Activated CD8-positive, alpha-beta memory T cell treated with anti-CD3 and anti-CD28 coated beads, Interleukin-2, amount 50 U/mL, for 1 hour (primary cell): ENCODE measurements around the gene CD200.
A peak's percentile ranks its signal among the peaks of the same experiment; 100 is the strongest.

Experiments used
- DNase-seq: peaks from one replicate; pipeline ENCODE4 v3.0.0-alpha.2; 2020; ENCODE audit errors: extremely low read depth

Gene CD200, protein sequence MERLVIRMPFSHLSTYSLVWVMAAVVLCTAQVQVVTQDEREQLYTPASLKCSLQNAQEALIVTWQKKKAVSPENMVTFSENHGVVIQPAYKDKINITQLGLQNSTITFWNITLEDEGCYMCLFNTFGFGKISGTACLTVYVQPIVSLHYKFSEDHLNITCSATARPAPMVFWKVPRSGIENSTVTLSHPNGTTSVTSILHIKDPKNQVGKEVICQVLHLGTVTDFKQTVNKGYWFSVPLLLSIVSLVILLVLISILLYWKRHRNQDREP

DNA sequence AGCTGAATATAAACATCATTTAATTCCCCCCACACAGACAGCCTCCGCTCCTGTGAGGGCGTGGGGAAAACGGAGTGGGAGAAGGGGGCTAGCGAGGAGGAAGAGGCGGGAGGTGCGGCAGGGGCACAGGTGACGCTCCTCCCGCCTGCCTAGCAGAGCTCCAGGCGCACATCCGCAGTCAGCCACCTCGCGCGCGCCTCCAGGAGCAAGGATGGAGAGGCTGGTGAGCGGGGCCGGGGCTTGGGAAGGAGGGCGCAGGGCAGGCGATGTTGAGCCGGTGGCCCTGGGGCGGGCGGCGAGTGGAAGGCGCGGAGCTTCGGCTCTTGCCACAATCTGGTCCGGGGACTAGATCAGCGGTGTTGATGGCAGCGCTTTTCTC is at the start of gene CD200:
CD200 (plus strand) TSS at position 155 of the 379 bp plus-strand sequence; CDS start at position 212, 57 bp downstream.
- DNase-seq: no peak

DNA sequence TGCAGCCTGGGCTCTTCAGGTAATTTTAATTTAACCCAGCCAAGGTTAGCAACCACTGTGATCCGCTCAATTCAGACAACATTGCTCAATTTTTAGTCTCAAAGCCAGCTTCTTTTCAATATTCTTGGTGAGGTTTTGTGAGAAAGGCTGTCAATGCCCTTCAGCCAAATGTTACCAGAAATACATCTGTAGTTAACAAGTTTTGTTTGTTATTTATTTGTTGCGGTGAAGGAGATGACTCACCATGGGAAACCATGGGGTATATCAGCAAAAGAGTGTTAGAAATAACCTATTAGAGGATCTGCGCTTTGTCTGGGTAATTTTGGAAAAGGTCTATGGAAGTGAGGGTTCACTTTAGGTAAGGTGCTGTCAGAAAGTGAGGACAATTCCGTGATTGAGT is 43.9 kb upstream of the CD200 start:
- DNase-seq: no peak

DNA sequence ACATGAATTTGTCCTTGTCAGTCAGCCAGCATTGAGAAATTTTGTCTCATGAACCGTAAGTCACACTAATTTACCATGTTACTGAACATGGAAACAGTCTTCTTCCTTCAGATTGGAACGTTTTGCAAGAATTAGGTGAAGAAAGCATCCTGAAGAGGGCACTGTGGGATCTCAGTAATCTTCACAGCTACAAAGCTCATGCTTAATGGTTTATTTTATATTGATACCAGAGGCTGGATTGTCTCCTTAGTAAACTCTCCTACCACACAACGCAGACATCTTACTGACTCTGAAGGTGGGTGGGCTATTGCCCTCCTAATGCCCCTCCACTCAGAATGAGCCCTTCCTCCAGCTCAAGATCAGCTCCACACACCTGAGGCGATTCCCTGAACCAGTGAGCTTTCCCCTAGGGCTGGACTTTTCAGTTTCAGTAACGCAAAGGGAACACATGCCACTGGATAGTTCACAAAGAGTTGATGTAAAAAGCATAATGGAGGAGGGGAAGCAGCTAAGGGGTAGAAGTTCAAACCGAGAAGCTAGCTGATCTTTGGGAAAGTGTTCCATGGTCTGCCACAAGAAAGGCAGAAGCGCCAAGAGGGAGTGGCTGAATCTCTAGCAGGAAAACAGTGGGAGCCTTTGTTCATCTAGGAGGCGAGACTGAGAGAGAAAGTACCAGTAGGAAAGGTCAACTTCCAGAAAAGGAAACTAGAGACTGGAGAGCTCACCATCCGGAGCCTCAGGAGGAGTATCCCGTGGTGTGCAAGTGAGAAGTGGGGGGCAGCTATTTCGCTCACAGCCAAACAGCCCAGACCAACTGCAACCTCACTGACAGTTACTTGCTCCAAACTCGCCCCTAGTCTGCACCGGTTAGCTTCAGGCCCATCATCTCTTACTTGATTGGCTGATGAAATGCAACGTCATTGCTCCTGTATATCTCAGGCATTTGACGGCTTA is 39.3 kb upstream of the CD200 start, which contains the start of gene SLC9C1:
SLC9C1 (minus strand) TSS at position 849 of the 954 bp plus-strand sequence. CDS start 7,425 bp downstream, outside the sequence.
- DNase-seq: peak; percentile 19

DNA sequence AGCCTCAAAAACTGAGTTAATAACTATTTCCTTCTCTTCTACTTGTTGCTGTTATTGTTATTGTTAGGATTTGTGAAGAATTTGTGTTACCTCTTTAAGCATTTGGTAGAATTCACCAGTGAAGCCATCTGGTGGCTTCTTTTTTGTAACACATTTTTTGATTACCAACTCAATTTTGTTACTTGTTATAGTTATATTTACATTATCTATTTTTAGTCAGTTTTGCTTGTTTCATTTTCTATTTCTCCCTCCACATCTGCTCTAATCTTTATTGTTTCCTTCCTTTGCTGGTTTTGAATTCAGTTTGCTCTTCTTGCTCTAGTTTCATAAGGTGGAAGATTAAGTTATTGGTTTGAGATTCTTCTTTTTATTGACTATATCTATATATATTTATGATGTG is 35.2 kb upstream of the CD200 start:
- no peak for DNase-seq

DNA sequence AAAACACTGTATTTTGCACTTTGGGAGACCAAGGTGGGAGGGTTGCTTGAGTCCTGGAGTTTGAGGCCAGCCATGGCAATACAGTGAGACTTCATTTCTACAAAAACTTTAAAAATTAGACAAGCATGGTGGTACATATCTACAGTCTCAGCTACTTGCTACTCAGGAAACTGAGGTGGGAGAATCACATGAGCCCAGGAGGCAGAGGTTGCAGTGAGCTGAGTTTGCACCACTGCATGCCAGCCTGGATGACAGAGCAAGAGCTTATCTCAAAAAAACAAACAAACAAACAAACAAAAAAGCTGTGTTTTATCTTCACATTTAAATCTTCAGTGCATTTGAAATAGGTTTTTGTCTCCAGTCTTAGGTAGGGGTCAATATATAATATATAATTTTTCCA is 34.2 kb upstream of the CD200 start:
- no peak for DNase-seq

DNA sequence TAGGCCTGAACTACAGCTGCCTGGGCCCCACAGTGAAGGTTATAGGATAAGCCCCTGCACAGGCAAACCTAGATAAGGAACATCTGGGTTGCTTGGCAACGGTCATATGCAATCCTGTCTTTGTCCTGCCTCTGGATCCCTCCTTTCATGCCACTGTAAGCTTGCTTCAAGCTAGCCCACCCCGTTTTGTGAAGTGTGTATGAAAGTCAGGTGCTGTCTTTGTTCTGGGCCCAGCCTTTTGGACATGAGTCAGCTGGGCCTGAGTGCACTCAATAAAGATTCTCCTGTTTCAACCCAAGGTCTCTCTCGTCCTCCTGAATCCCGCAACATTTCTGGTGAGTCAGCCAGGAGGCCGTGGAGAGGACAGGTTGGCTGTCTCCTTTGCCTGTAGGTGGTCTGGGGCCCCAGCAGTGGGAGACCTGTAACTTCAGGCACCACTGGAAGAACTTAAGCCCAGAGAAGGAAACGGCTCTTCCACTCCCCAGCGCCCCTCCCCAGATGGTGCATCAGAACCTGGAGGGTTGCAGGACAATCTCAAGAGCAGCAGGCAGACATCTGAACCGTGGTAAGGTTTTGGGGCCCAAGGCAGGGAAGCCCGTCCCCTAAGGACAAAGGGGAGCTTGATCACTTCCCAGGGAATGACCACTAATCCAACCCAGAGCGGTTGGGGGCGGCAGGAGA is 30.7 kb upstream of the CD200 start:
- DNase-seq: no peak

DNA sequence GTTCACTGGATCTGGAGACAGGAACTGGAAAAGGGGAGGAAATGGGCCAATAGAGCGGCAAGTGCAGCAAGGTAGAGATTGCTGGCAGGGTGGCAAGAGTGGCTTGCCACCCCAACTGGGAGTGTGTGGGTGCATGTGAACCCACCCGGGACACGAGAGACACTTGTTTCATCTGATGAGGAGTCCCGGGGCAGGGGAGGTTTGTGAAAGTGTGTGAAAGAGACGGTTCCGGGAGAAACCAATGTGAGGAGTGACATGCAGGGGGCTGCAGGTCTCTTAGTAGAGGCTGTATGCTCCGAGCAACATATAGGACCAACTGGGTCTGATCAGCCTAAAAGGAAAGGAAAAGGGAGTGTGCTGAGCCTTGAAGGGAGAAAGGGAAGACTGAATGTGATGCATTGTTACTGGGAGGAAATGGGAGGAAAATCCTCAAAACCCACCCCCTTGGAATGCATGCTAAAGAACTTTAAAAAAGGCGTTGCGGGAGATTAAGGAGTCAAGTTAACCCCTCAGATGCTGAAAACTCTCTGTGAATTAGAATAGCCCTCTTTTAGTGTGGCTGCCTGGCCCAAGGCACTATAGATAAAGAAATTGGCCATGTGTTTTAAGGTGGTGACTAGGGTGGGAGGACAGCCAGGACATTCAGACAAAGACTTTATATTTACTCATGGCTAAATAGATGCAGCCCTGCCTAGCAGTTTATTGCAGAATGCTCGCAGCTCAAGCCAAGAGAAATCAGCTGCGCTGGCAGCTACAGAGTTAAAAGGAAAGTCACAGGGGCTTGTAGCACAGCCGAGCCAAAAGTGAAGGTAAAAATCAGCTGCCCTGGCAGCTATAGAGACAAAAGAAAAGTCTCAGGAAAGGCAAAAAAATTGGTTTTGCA is 29.8 kb upstream of the CD200 start:
- DNase-seq: no peak

DNA sequence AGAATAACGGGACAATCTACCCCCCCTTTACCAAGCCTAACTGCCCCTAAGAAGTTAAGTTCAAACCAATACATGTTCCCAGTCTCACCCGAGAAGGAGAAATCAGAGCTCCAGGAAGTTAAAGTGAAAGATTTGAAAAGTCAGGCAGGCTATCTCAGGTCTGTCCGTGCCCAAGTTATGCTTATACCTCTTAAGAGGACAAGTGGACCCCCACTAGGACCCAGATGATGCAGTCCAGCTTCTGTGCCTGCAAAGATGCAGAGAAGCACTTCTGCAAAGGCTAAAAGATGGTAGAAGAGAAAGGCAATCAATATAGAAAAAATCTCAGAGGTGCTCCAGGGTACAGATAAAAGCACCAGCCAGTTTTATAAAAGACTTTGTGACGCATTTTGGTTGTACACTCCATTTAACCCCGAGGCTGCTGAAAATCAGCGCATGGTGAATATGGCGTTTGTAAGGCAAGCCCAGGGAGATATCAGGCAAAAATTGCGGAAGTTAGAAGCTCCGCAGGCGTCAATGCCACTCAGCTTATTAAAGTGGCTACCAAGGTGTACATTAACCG is 29.1 kb upstream of the CD200 start:
- no peak for DNase-seq

DNA sequence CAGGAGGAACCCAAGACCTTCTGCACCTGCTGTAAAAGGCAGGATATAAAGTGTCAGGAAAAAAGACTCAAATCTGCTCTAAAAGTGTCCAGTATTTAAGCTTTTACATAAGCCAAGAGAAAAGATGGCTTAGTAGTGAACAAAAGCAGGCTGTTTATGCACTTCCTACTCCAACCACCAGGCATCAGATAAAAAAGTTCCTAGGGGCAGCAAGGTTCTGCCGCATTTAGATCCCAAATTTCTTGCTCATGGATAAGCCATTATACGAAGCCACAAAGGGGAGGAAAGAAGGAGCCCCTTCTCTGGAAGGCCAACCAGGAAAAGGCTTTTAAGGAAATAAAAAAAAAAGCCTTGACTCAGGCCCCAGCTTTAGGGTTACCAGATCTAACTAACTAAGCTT is 28.3 kb upstream of the CD200 start:
- DNase-seq: no peak

DNA sequence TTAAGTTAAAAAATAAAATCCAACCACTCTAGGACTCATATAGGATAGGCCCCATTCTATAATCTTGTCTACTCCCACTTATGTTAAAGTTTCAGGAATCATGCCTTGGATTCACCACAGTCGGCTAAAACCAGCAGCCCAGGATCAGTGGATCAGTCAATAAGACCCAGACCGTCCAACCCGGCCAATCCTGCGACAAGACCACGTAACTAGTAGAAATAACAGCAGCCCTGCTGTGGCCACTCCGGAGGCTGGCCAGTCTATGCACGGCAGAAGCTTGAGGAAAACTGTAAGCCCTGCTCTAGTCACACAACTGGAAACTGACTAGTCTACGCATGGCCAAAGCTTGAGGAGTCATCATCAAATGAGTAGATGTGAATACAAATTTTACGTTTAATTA is 26.1 kb upstream of the CD200 start:
- DNase-seq: no peak

DNA sequence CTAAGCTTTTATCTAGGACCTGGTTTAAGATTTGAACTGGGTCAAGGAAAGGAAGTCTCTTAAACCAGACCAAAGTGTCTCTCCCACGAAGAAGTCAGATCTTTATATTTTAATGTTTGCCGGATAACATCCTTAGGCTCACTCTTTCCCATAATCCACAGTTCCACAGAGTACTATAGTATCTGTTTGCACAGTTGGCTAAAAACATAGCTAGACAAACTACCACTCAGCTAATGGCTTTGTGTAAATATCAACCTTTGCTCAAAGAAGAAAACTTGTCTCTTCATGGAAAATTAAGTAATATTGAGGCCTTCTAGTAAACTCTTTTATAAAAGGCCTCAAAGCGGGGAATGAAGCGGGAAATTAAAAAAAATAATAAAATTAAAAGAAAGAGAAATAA is 25.4 kb upstream of the CD200 start:
- no peak for DNase-seq

DNA sequence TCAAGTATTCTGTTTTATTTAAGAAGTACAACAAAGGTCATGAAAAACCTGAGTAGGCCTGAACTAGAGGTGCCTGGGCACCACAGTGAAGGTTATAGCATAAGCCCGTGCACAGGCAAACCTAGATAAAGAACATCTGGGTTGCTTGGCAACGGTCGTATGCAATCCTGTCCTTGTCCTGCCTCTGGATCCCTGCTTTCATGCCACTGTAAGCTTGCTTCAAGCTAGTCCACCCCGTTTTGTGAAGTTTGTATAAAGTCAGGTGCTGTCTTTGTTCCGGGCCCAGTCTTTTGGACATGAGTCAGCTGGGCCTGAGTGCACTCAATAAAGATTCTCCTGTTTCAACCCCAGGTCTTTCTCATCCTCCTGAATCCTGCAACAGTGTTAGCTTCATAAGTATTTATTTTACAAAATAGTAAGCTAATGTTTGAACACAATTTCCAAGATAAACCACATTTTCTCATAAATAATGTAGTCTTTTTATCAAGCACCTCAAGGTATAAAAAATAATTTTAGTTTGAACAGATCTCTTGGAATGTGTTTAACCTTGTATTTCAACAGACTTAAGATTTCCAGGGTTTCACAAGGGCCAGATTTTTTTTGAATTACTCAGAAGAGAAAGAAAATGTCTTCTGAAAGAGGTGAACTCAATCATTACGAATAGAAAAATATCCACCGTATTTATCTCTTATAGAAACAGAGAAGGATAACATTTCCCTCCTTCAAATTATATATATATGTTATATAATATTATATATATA is 24.6 kb upstream of the CD200 start:
- DNase-seq: no peak

DNA sequence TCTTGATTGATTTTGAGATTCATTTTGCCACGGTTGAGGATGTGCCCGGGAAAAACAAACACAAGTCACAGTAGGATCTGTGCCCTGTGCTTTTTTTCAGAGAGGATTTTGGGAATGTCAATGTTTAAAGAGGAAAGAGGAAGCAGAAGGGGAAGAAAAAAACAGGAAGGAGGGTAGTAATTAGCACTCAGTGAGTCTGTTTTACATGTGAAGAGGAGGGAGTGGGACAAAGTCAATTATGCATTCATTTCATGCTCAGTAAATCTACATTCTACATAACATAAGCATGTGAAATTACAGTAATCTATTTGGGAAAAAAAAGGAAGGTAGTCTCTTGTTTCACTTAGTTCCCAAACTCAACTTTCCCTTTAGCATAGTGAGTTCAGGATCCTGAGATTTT is 18.3 kb upstream of the CD200 start:
- no peak for DNase-seq

DNA sequence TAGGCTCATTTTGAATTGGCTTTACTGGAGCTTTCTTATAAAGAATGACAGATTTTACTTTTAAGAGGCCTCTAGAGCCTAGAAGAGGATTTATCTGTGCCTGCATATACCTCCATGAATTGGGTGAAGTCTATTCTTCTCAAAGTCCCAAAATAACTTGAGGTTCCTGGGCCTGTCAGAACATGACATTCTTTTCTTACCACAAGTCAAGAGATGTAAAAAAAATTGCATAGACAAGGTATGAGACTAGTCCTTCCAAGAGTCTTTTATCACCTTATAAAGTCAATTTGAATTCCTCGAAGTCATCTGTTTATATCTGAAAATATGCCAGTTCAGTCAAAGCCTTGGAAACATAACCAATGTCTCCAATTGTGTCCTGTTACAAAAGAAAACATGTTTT is 17.2 kb upstream of the CD200 start:
- no peak for DNase-seq

DNA sequence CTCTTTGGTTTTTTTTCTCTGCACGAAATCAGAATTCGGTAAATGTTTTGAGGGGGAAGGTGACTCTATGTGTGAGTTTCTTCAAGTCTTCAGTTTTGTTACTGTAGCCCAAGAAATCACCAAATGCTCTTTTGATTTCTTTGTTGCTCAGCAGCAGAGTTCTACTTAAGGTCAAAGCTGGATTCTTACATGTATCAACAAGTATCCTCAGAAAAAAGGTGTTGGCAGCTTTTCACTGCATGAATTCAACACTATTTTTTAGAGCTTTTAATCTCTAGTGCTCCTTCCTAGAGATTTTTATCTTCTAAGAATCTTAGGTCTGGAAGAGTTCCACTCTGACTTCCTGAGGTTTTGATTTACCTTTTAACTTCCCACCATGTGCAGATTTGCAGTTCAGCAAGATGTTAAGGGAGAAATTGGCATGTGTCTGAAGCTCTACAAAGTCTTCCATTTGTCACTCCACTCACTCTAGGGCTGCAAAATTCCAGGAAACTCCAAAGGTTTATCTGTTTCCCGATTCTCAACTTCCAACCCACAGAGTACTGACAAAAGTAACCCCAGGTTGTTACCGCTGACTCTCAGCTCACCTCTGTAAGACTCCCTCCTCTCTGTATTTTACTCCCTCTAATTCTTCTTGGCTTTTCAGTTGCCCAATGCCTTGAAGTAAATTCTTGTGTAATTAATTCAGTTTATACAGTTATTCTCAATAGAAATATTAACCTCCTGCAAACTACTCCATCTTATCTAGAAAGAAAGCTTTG is 13.3 kb upstream of the CD200 start:
- no peak for DNase-seq

DNA sequence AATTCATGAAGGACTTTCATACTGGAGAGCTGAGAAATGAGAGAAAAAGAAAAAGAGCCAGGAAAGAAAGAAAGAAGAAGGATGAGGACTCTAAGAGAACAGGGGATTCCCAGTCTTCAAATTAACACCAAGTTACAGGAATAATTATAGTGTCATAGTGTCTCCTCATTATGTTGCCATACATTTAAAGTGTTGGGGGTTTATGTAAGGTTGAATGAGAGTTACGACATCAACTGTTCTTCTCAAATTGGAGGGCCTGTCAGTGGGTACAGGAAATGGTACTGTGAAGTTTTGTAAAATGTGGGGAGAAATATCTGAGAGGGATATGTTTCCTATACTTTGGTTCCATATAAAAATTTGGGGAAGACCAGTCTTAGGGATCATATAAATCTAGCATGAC is 12.3 kb upstream of the CD200 start:
- DNase-seq: no peak

DNA sequence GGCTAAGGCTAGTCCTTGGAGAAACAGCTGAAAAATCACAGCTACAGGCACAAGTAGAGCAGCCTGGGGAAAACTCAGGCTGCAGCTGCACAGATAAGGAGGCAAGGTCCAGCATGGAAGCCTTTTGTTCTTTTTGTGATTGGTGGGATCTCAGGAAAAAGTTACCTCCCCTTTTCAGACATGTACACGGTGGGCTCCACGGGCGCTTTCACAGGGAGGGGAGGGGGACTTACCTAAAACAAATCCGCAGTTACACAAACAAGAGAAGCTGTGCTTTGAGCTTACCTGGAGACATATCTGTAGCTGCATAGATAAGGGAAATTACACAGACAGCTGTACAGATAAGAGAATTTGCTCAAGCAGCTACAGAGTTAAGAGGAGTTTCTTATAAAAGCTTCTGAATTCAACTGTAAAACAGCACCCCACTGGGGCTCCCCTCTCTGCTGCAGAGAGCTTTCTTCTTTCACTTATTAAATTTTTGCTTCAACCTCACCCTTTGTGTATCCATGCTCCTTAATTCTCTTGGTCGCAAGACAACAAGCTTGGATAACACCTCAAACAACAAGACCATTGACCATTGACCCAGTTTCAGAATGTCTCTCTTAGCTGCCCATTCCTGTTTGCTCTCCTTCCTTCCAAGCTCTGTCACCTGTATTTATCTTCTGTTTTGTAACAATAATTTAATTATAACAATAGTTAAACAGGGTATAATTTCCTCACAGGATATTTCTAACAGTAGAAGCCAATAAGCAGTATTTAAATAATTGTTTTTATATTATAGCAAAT is 10.9 kb upstream of the CD200 start:
- DNase-seq: no peak

DNA sequence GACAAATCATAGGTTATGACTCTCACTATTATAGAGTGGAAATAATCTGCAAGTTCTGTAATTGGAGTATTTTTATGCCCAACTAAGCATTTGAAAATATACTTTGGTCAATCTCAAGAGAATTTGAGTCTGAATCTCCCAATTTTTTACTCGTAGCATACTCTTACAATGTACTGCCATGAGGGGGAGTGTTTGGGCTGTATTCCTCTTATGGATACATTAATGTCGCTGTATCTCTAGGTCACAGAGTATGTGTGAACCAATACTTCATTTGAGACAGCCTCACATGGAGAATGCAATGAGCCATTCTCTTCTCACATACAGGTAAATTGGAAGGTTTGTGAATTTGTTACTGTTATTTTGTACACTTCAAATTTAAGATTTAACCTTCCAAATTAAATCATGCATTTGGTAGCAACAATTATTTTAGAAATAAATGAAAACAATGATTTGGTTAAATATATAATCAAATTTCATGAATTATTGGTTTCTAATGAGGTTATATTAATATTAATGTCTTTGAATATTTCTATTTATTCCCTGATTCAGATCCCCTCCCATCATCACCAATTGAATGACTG is 5.5 kb upstream of the CD200 start:
- DNase-seq: no peak
